ENCODE data around the gene MET. TPM values are rescaled to one million over a fixed set of nuclear protein-coding genes. Genes with fewer than 3 reads are reported as not detected.

The MET gene
- total and polyA plus RNA-seq, 10 of the 15 experiments (the other 5 are each of a cell fraction or from before 2014, with no cell fraction given): 0.01 to 0.21 TPM; not detected in 8

DNA sequence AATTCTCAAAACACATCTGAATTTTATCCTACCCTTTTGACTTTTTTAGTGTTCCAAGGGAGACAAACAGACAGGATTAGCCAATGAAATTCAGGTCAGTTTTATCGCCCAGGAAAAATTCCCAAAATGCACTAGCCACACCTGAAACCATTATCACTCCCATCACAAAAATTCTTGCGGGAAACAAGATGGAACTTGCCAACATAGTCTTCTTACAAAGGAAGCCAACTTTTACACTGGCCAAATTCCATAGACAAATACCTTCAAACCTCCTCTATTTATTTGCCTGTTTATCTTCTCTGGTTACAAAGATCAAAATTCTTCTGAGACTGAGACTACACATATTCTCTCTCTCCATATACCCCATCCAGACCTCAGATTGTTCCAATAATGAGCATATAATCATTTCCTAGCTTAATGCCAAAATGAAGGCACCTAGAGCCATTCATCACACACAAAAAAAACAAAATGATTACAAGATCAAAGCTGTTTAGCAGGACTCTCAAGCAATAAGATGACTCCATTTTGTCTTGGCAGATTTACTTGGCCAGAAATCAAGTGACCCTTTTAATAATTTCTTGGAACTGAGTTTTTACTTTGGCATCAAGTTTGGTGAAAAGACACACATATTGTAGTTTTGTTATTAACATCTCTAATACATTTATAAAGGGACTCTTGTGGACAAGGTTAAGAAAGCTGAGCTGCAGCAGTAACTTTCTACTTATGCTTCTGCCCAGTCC is 30.2 kb downstream of the MET start:
- no peak for FAIRE-seq

More for the DNA sequence above, 30.2 kb downstream of the MET start:
- ChIA-PET POLR2A (no interaction called here), SMC1A (ENCODE audit: uncharacterized antibody, unreplicated experiment) (no interaction called here), CTCF (no interaction called here), RAD21 (ENCODE audit: unreplicated experiment) (no interaction called here)
- intact Hi-C loops (cut with micrococcal nuclease; ENCODE audit: unreplicated experiment) (no loop called here), in situ Hi-C loops (cut with MboI) (no loop called here)
- H3K4me3 ChIP-seq: no peak overlapping the region
- BruUV-seq (replicated peaks): no TSS peak
- H3K27ac ChIP-seq (ENCODE audit: control insufficient read depth, insufficient read depth): no peak overlapping the region
- no peak for DNase-seq (ENCODE audit: low read depth, low spot score)
- no peak for ATAC-seq
- H3K36me3 ChIP-seq (ENCODE audit: control insufficient read depth in 2 of 2, insufficient read depth in 2 of 2, low read length in 1 of 2): no peaks in the 10 kb centered on the region
- 33% methylated on average over 2 of the region's 2 CpGs for WGBS (ENCODE audit: insufficient coverage, insufficient replicate concordance, low lambda C conversion rate, missing lambda C conversion rate)
- no peaks in the 10 kb centered on the region for H3K79me2 ChIP-seq (ENCODE audit: control insufficient read depth, insufficient read depth, low read length)
- no peaks in the 10 kb centered on the region for H3K9me3 ChIP-seq (replicated peaks; ENCODE audit: control insufficient read depth, insufficient read depth, low read length)
- H3K4me1 ChIP-seq (ENCODE audit: control insufficient read depth, insufficient read depth, low read length): no peaks in the 10 kb centered on the region
- no peak overlapping the region for H3K4me2 ChIP-seq (ENCODE audit: control insufficient read depth, insufficient read depth)
- no peaks in the 10 kb centered on the region for H4K20me1 ChIP-seq (ENCODE audit: control insufficient read depth, insufficient read depth)
- TF ChIP-seq IKZF2 (IDR thresholded peaks at IDR 0.05) (no peak), HDAC2 (IDR thresholded peaks at IDR 0.05) (no peak), SMAD5 (IDR thresholded peaks at IDR 0.05; ENCODE audit: low read depth) (no peak), BCLAF1 (IDR thresholded peaks at IDR 0.05) (no peak), EP300 (IDR thresholded peaks at IDR 0.05; ENCODE audit: borderline replicate concordance in 1 of 2, control insufficient read depth in 1 of 2, low read depth in 2 of 2, low read length in 2 of 2) (no peak), ATF3 (IDR thresholded peaks at IDR 0.05; ENCODE audit: borderline replicate concordance, extremely low read depth, low read depth, low read length) (no peak)
- TF ChIP-seq, protein P1, sequence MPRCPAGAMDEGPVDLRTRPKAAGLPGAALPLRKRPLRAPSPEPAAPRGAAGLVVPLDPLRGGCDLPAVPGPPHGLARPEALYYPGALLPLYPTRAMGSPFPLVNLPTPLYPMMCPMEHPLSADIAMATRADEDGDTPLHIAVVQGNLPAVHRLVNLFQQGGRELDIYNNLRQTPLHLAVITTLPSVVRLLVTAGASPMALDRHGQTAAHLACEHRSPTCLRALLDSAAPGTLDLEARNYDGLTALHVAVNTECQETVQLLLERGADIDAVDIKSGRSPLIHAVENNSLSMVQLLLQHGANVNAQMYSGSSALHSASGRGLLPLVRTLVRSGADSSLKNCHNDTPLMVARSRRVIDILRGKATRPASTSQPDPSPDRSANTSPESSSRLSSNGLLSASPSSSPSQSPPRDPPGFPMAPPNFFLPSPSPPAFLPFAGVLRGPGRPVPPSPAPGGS (IDR thresholded peaks at IDR 0.05; ENCODE audit: borderline replicate concordance, insufficient read depth, low read depth, low read length, poor library complexity, severe bottlenecking): no peak
- H3K27me3 ChIP-seq (replicated peaks in 1 of 2; ENCODE audit: control insufficient read depth in 2 of 2, insufficient read depth in 2 of 2, low read length in 1 of 2): peaks cover 0 to 5% of the 10 kb centered on the region in 2 experiments; a peak in 1 of 4 replicates
- no peak overlapping the region for H2AFZ ChIP-seq (ENCODE audit: control insufficient read depth, low read depth, low read length)
- H3K9ac ChIP-seq (ENCODE audit: control insufficient read depth, insufficient read depth, low read length): no peak overlapping the region
